ENCODE data around the gene RRP8. TPM values are rescaled to one million over a fixed set of nuclear protein-coding genes. Genes with fewer than 3 reads are reported as not detected.

RRP8 gene
- total RNA-seq, 1 donor, result 7.2 TPM

DNA sequence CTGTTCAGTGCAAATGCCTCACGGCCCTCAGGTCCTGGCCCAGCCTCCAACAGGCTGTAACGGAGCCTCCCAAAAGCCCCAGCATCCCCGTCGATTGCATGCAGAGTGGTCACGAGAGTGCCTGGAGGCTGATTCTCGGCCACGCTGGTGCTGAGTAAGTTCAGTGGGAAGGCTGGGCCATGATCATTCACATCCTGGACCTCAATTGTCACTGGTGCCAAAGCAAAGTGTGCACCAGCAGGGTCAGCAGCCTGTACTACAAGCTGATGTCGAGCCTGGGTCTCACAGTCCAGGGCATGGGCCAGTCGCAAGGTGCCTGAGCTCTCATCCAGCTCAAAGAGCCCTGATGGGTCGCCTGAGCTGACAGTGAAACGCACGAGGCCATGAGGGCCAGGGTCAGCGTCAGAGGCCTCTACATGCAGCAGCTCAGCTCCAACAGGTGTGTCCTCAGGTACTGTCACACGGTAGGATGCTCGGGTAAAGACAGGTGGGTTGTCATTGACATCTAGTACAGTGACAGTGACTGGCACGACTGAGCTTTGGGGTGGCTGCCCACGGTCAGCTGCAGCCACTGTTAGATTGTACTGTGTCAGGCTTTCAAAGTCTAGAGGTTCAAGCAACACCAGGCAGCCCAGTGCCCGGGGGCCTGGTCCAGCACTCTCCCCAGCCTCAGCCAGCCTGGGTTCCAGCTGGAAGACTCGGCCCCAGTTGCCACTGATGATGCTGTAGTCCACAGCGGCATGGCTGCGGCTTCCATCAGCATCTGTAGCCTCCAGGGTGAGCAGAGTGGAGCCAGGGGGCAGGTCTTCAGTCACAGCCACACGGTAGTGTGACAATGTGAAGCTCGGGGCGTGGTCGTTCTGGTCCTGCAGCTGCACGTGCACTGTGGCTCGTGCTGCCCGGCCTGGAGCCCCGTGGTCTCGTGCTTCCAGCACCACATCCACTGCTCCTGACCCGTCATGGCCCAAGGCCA lies 20.3 kb upstream of the RRP8 start:
- Histone ChIP-seq H3K4me2 (ENCODE audit: insufficient read depth, low read length) (no peak overlapping the region), H3K4me3 (ENCODE audit: insufficient read depth, low read length) (no peak overlapping the region), H3K36me3 (ENCODE audit: insufficient read depth, low read length) (no peaks in the 10 kb centered on the region), H3K79me2 (ENCODE audit: insufficient read depth, low read length) (peaks cover 5% of the 10 kb centered on the region), H3K4me1 (ENCODE audit: insufficient read depth, low read length) (peaks cover under 1% of the 10 kb centered on the region), H4K20me1 (ENCODE audit: insufficient read depth, low read length) (no peaks in the 10 kb centered on the region), H3K27me3 (ENCODE audit: insufficient read depth, low read length) (no peaks in the 10 kb centered on the region), H3K9me3 (ENCODE audit: low read depth, low read length) (no peaks in the 10 kb centered on the region), H3K27ac (ENCODE audit: low read depth, low read length) (no peak overlapping the region), H2AFZ (ENCODE audit: low read length) (no peak overlapping the region)
- peak; percentile 73 for DNase-seq (ENCODE audit: insufficient read length, low spot score, missing footprints)
- TF ChIP-seq, protein P1, sequence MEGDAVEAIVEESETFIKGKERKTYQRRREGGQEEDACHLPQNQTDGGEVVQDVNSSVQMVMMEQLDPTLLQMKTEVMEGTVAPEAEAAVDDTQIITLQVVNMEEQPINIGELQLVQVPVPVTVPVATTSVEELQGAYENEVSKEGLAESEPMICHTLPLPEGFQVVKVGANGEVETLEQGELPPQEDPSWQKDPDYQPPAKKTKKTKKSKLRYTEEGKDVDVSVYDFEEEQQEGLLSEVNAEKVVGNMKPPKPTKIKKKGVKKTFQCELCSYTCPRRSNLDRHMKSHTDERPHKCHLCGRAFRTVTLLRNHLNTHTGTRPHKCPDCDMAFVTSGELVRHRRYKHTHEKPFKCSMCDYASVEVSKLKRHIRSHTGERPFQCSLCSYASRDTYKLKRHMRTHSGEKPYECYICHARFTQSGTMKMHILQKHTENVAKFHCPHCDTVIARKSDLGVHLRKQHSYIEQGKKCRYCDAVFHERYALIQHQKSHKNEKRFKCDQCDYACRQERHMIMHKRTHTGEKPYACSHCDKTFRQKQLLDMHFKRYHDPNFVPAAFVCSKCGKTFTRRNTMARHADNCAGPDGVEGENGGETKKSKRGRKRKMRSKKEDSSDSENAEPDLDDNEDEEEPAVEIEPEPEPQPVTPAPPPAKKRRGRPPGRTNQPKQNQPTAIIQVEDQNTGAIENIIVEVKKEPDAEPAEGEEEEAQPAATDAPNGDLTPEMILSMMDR (IDR thresholded peaks at IDR 0.05; ENCODE audit: extremely low read depth, low read depth, low read length), result no peak

DNA sequence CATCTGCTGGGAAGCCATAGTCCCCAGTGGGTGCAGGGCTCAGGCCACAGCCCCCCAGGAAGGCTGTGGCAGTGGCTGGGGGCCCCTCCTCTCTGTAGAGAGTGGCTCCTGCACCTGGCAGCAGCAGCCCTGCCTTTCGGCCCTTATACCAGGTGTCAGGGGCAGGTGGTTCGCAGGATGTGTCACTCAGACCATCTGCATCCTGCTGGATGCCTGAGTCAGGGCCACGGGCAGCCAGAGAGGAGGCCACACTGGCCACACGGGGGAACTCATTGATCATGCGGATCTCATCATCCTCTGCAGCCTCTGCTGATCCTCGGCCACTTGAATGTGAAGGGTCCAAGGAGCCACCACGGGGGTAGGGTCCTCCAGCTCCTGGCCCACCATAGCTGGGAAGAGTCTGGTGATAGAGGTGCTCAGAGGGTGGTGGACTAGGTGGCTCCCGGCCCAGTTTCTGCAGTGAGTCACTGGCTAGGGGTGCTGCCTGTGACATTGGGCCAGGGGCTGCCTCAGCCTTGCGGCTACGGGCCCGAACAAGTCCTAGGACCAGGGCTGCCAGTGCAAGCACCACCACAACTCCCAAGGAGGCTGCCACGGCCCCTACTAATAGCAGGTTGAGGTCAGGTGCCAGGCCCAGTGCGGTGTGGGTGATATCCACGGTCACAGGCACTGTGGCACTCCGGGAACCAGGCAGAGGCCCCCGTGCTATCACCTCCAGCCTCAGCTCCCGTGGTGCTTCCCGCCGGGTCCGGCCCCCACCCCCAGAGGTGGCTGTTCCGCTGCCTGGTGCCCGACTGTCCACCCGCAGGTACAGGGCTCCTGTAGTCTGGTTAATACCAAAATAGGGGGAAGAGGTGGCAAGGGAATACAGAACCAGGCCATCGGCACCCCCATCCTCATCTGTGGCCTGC lies 19.1 kb upstream of the RRP8 start:
- Histone ChIP-seq H3K36me3 (ENCODE audit: insufficient read depth, low read length) (no peaks in the 10 kb centered on the region), H3K4me3 (ENCODE audit: insufficient read depth, low read length) (no peak overlapping the region), H3K4me2 (ENCODE audit: insufficient read depth, low read length) (no peak overlapping the region), H4K20me1 (ENCODE audit: insufficient read depth, low read length) (no peaks in the 10 kb centered on the region), H3K4me1 (ENCODE audit: insufficient read depth, low read length) (peaks cover 11% of the 10 kb centered on the region), H3K79me2 (ENCODE audit: insufficient read depth, low read length) (peaks cover 10% of the 10 kb centered on the region), H3K27me3 (ENCODE audit: insufficient read depth, low read length) (no peaks in the 10 kb centered on the region), H3K9me3 (ENCODE audit: low read depth, low read length) (no peaks in the 10 kb centered on the region), H2AFZ (ENCODE audit: low read length) (no peak overlapping the region), H3K27ac (ENCODE audit: low read depth, low read length) (no peak overlapping the region)
- TF ChIP-seq, protein P1 (IDR thresholded peaks at IDR 0.05; ENCODE audit: extremely low read depth, low read depth, low read length), result no peak
- peak; percentile 91 for DNase-seq (ENCODE audit: insufficient read length, low spot score, missing footprints)

DNA sequence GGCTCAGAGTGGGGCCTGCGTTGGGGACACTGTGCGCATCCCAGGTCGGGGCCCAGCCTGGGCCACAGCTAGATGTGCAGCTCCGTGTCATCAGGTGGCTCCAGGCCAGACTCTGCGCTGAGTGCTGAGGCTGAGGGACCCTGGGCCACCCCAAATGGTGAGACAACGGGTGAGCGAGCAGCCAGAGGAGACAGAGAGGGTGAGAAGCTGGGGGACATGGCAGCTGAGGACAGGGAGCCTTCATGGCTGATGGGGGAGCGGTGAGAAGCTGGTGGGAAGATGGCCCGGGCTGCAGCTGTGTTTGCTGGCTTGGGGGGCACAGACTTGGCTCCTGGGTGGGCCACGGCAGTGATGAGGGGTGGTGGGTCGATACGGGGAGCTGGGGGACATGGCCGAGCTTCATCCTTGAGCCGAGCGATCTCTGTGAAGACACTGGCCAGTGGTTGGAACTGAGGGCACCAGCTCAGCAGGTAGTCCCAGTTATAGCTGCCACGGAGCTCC lies 18.3 kb upstream of the RRP8 start:
- H3K36me3 ChIP-seq (ENCODE audit: insufficient read depth, low read length), result no peaks in the 10 kb centered on the region
- H3K27me3 ChIP-seq (ENCODE audit: insufficient read depth, low read length), result no peaks in the 10 kb centered on the region
- peak; percentile 83 for DNase-seq (ENCODE audit: insufficient read length, low spot score, missing footprints)
- no peak overlapping the region for H3K4me2 ChIP-seq (ENCODE audit: insufficient read depth, low read length)
- no peak overlapping the region for H3K27ac ChIP-seq (ENCODE audit: low read depth, low read length)
- no peaks in the 10 kb centered on the region for H3K9me3 ChIP-seq (ENCODE audit: low read depth, low read length)
- TF ChIP-seq, protein P1 (IDR thresholded peaks at IDR 0.05; ENCODE audit: extremely low read depth, low read depth, low read length), result no peak
- H3K4me3 ChIP-seq (ENCODE audit: insufficient read depth, low read length), result no peak overlapping the region
- peaks cover 19% of the 10 kb centered on the region for H3K4me1 ChIP-seq (ENCODE audit: insufficient read depth, low read length)
- no peak overlapping the region for H2AFZ ChIP-seq (ENCODE audit: low read length)
- H4K20me1 ChIP-seq (ENCODE audit: insufficient read depth, low read length), result no peaks in the 10 kb centered on the region
- peaks cover 18% of the 10 kb centered on the region for H3K79me2 ChIP-seq (ENCODE audit: insufficient read depth, low read length)
